H9 (cell line): ENCODE data around the gene FCMR. TPM values are rescaled to one million over a fixed set of nuclear protein-coding genes. Genes with fewer than 3 reads are reported as not detected.

Experiments
- DNase-seq: peaks from one replicate; pipeline ENCODE4 v3.0.0-alpha.2; 2017
- H2AFZ ChIP-seq: one replicate; pipeline ENCODE4 v1.6.1; 2013; ENCODE audit warnings: mild to moderate bottlenecking, low read length, control low read depth, moderate library complexity
- H2AK5ac ChIP-seq: 2 replicates; pipeline ENCODE4 v1.6.1; 2013; ENCODE audit warnings: low read length, control low read depth, mixed read lengths; ENCODE audit not compliant: insufficient read length
- H2BK120ac ChIP-seq: one replicate; pipeline ENCODE4 v1.6.1; 2013; ENCODE audit warnings: low read depth, mild to moderate bottlenecking, low read length, control low read depth, inconsistent platforms; ENCODE audit not compliant: poor library complexity, severe bottlenecking
- H2BK12ac ChIP-seq: 2 replicates; pipeline ENCODE4 v1.6.1; 2013; ENCODE audit warnings: low read length, control low read depth, mixed read lengths, low read depth; ENCODE audit not compliant: insufficient read length
- H2BK15ac ChIP-seq: 2 replicates; pipeline ENCODE4 v1.6.1; 2013; ENCODE audit warnings: low read depth, low read length, control low read depth
- H2BK20ac ChIP-seq: one replicate; pipeline ENCODE4 v1.6.1; 2013; ENCODE audit warnings: low read depth, mild to moderate bottlenecking, low read length, control low read depth, inconsistent platforms; ENCODE audit not compliant: poor library complexity, severe bottlenecking
- H2BK5ac ChIP-seq: 2 replicates; pipeline ENCODE4 v1.6.1; 2013; ENCODE audit warnings: low read length, control low read depth, mixed read lengths; ENCODE audit not compliant: insufficient read length
- H3K14ac ChIP-seq: 2 replicates; pipeline ENCODE4 v1.6.1; 2013; ENCODE audit warnings: low read length, control low read depth; ENCODE audit not compliant: insufficient read depth
- H3K18ac ChIP-seq: 2 replicates; pipeline ENCODE4 v1.6.1; 2013; ENCODE audit warnings: low read depth, mild to moderate bottlenecking, mixed read lengths, low read length, control low read depth; ENCODE audit not compliant: insufficient read length
- H3K23ac ChIP-seq: 2 replicates; pipeline ENCODE4 v1.6.1; 2013; ENCODE audit warnings: low read length, control low read depth, mixed read lengths, low read depth; ENCODE audit not compliant: insufficient read length
- H3K23me2 ChIP-seq: 2 replicates; pipeline ENCODE4 v1.6.1; 2013; ENCODE audit warnings: low read depth, mild to moderate bottlenecking, mixed read lengths, low read length, control low read depth; ENCODE audit not compliant: insufficient read length, poor library complexity, severe bottlenecking
- H3K27ac ChIP-seq: 2 replicates; pipeline ENCODE4 v1.5.1; 2013; ENCODE audit warnings: low read length, control low read depth, mixed read lengths, low read depth; ENCODE audit not compliant: insufficient read length
- H3K27me3 ChIP-seq: 2 replicates; pipeline ENCODE4 v1.6.1; 2013; ENCODE audit warnings: low read length, control low read depth, inconsistent platforms; ENCODE audit not compliant: insufficient read depth
- H3K4ac ChIP-seq: 2 replicates; pipeline ENCODE4 v1.6.1; 2013; ENCODE audit warnings: low read depth, mild to moderate bottlenecking, control low read depth, inconsistent platforms, low read length, moderate library complexity
- H3K4me1 ChIP-seq: 2 replicates; pipeline ENCODE4 v1.6.1; 2013; ENCODE audit warnings: low read length, control low read depth, inconsistent platforms; ENCODE audit not compliant: insufficient read depth
- H3K4me2 ChIP-seq: 2 replicates; pipeline ENCODE4 v1.6.1; 2013; ENCODE audit warnings: low read length, control low read depth, mixed read lengths; ENCODE audit not compliant: insufficient read length, insufficient read depth
- H3K56ac ChIP-seq: 2 replicates; pipeline ENCODE4 v1.6.1; 2013; ENCODE audit warnings: low read depth, mild to moderate bottlenecking, mixed read lengths, low read length, control low read depth; ENCODE audit not compliant: insufficient read length
- H3K79me1 ChIP-seq: 2 replicates; pipeline ENCODE4 v1.6.1; 2013; ENCODE audit warnings: low read depth, mild to moderate bottlenecking, moderate library complexity, low read length, control low read depth, inconsistent platforms; ENCODE audit not compliant: insufficient read depth, poor library complexity, severe bottlenecking
- H3K79me2 ChIP-seq: 2 replicates; pipeline ENCODE4 v1.6.1; 2013; ENCODE audit warnings: low read length, control low read depth, inconsistent platforms; ENCODE audit not compliant: insufficient read depth
- H3K9ac ChIP-seq: 2 replicates; pipeline ENCODE4 v1.6.1; 2013; ENCODE audit warnings: low read length, control low read depth, mixed read lengths; ENCODE audit not compliant: insufficient read length; ENCODE audit errors: extremely low read depth
- H3K9me3 ChIP-seq: one replicate; pipeline ENCODE4 v1.6.1; 2013; ENCODE audit warnings: low read depth, low read length, inconsistent platforms; ENCODE audit not compliant: control insufficient read depth
- H3T11ph ChIP-seq: one replicate; pipeline ENCODE4 v1.6.1; 2013; ENCODE audit warnings: mild to moderate bottlenecking, low read length, control low read depth, inconsistent platforms
- H4K20me1 ChIP-seq: one replicate; pipeline ENCODE4 v1.6.1; 2013; ENCODE audit not compliant: control insufficient read depth, insufficient read length, insufficient read depth
- H4K5ac ChIP-seq: 2 replicates; pipeline ENCODE4 v1.6.1; 2013; ENCODE audit warnings: low read depth, mild to moderate bottlenecking, mixed read lengths, low read length, control low read depth; ENCODE audit not compliant: insufficient read length
- H4K8ac ChIP-seq: replicated peaks from 2 replicates; pipeline ENCODE4 v1.6.1; 2013; ENCODE audit warnings: low read length, control low read depth, mixed read lengths, low read depth; ENCODE audit not compliant: insufficient read length
- H4K91ac ChIP-seq: 2 replicates; pipeline ENCODE4 v1.6.1; 2013; ENCODE audit warnings: low read depth, mild to moderate bottlenecking, moderate library complexity, mixed read lengths, low read length, control low read depth; ENCODE audit not compliant: insufficient read length
- H3K27ac Mint-ChIP-seq, 3 experiments: 2 replicates in 2 of 3; 3 replicates in 1 of 3; pipeline ENCODE4 v1.8.0; 2020 to 2021; ENCODE audit warnings: mixed read lengths in 3 of 3, mild to moderate bottlenecking in 1 of 3, moderate library complexity in 1 of 3
- H3K27me3 Mint-ChIP-seq: 2 replicates; pipeline ENCODE4 v1.8.0; 2021; ENCODE audit warnings: low read depth, mild to moderate bottlenecking, moderate library complexity, mixed read lengths
- H3K36me3 Mint-ChIP-seq, 3 experiments: 2 replicates in 2 of 3; 3 replicates in 1 of 3; pipeline ENCODE4 v1.8.0; 2020 to 2021; ENCODE audit warnings: low read depth in 3 of 3, mixed read lengths in 3 of 3; ENCODE audit not compliant: insufficient read depth in 1 of 3
- H3K4me1 Mint-ChIP-seq, 2 experiments: 2 replicates each; pipeline ENCODE4 v1.8.0; 2020; ENCODE audit warnings: mixed read lengths in 2 of 2
- H3K4me3 Mint-ChIP-seq, 2 experiments: 2 replicates in 1 of 2; 3 replicates in 1 of 2; pipeline ENCODE4 v1.8.0; 2020 to 2021; ENCODE audit warnings: mild to moderate bottlenecking in 2 of 2, mixed read lengths in 2 of 2, moderate library complexity in 1 of 2
- H3K9me3 Mint-ChIP-seq, 2 experiments: 2 replicates in 1 of 2; 3 replicates in 1 of 2; pipeline ENCODE4 v1.8.0; 2020; ENCODE audit warnings: mild to moderate bottlenecking in 2 of 2, mixed read lengths in 2 of 2, moderate library complexity in 1 of 2
- whole genome bisulfite sequencing: extraction: QIAGEN DNeasy Blood & Tissue Kit; methylation state at CpG from one replicate; pipeline ENCODE4 v1.1.7; 2013; ENCODE audit warnings: missing lambda C conversion rate, low lambda C conversion rate, mixed read lengths; ENCODE audit not compliant: insufficient read length; ENCODE audit errors: extremely low coverage; 5-methylcytosine and 5-hydroxymethylcytosine counted together
- total RNA-seq: library from RNA; stranded (reverse); gene quantifications from 2 replicates; pipeline ENCODE4 v1.2.1, GENCODE V29; 2021
- TF ChIP-seq, protein P1 (sequence below): fragments of 200-600 bp; sonication (generic); conservative IDR thresholded peaks from 3 replicates; pipeline ENCODE4 v1.8.0; 2021; ENCODE audit warnings: antibody characterized with exemption, mild to moderate bottlenecking

Gene FCMR
- total RNA-seq, 1 experiment from 2014 or later, result not detected

DNA sequence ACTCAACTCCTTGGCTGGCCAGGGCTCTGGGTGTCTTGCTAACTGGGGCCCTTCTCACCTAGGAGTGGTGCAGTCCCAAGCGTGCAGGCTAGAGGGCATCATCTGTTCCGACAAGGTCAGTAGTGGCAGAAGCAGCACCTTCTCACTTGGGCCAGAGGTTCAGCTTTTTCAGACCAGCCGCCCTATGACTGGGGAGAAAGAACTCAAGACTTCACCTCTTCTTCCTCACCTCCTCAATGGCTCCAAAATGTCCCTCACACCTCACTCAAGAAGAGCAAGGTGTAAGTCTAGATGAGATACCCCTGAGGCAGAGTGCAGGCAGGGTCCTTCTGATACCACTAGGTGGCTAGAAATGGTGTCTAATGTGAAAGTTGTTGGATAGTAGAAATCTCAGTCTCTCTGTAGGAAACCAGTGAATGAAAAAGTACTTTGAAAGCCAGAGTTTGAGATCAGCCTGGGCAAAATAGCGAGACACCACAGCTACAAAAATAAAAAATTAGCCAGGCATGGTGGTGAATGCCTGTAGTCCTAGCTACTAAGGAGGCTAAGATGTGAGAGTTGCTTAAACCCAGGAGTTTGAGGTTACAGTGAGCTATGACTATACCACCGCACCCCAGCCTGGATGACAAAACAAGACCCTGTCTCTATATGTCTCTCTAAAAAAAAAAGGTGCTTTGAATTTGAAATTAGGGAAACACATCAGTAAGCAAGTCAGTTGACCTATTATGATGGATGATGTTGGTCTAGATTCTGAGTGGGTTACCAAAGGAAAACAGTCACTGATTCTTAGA is 64.9 kb downstream of the FCMR start:
- no peak overlapping the region for H3K27ac Mint-ChIP-seq
- Histone ChIP-seq H3T11ph (no peak overlapping the region), H4K91ac (no peak overlapping the region), H2BK12ac (no peak overlapping the region), H4K20me1 (no peaks in the 10 kb centered on the region), H3K18ac (no peak overlapping the region), H2AFZ (no peak overlapping the region), H3K23ac (no peak overlapping the region), H3K79me1 (no peaks in the 10 kb centered on the region), H2BK120ac (no peak overlapping the region), H2BK20ac (no peak overlapping the region), H3K23me2 (no peaks in the 10 kb centered on the region), H3K14ac (no peak overlapping the region), H3K9me3 (no peaks in the 10 kb centered on the region), H3K4ac (no peak overlapping the region), H3K9ac (no peak overlapping the region), H4K5ac (no peak overlapping the region), H3K4me1 (no peaks in the 10 kb centered on the region), H4K8ac (no peak overlapping the region), H3K27me3 (no peaks in the 10 kb centered on the region), H2AK5ac (no peak overlapping the region), H3K4me2 (no peak overlapping the region), H3K56ac (no peak overlapping the region), H2BK15ac (no peak overlapping the region), H2BK5ac (no peak overlapping the region), H3K27ac (no peak overlapping the region), H3K79me2 (no peaks in the 10 kb centered on the region)
- no CpG with 5 or more reads among the region's 5 CpGs for WGBS
- peaks cover 15 to 16% of the 10 kb centered on the region in 2 experiments for H3K9me3 Mint-ChIP-seq
- peaks cover 31% of the 10 kb centered on the region for H3K27me3 Mint-ChIP-seq
- peaks cover 0 to 7% (median 0%) of the 10 kb centered on the region in 3 experiments; a peak in 1 of 7 replicates for H3K36me3 Mint-ChIP-seq
- TF ChIP-seq, protein P1, sequence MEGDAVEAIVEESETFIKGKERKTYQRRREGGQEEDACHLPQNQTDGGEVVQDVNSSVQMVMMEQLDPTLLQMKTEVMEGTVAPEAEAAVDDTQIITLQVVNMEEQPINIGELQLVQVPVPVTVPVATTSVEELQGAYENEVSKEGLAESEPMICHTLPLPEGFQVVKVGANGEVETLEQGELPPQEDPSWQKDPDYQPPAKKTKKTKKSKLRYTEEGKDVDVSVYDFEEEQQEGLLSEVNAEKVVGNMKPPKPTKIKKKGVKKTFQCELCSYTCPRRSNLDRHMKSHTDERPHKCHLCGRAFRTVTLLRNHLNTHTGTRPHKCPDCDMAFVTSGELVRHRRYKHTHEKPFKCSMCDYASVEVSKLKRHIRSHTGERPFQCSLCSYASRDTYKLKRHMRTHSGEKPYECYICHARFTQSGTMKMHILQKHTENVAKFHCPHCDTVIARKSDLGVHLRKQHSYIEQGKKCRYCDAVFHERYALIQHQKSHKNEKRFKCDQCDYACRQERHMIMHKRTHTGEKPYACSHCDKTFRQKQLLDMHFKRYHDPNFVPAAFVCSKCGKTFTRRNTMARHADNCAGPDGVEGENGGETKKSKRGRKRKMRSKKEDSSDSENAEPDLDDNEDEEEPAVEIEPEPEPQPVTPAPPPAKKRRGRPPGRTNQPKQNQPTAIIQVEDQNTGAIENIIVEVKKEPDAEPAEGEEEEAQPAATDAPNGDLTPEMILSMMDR, result peak; percentile 65
- no peak for DNase-seq
- no peak overlapping the region for H3K4me3 Mint-ChIP-seq
- peaks cover 0 to 2% of the 10 kb centered on the region in 2 experiments; a peak in 1 of 4 replicates for H3K4me1 Mint-ChIP-seq
